HG03571 (cell line): ENCODE results near the gene TH.

ENCODE experiments used
- ATAC-seq: cut with Tn5 transposase; IDR thresholded peaks from one replicate; pipeline ENCODE4 v1.9.1; 2021; ENCODE audit not compliant: unreplicated experiment

The TH gene

GRCh38 chr11:2208691-2209369 lies 37.2 kb upstream of the TH start:
- ATAC-seq: no peak

GRCh38 chr11:2207773-2208621 lies 36.4 kb upstream of the TH start:
- no peak for ATAC-seq

- ATAC-seq: no peak
These were observed 35.6 kb upstream of the TH start for GRCh38 chr11:2207212-2207611.

- ATAC-seq: no peak
These were observed 34.5 kb upstream of the TH start for GRCh38 chr11:2205981-2206690.

- no peak for ATAC-seq
These were observed 33.7 kb upstream of the TH start for GRCh38 chr11:2205214-2205720.

- no peak for ATAC-seq
These were observed 33.0 kb upstream of the TH start for GRCh38 chr11:2204361-2205213.

- no peak for ATAC-seq
These were observed 32.0 kb upstream of the TH start for GRCh38 chr11:2203440-2204259.

- no peak for ATAC-seq
These were observed 31.4 kb upstream of the TH start for GRCh38 chr11:2202900-2203439.

- ATAC-seq: no peak
These were observed 30.7 kb upstream of the TH start for GRCh38 chr11:2202071-2202899.

GRCh38 chr11:2201542-2201941 lies 29.9 kb upstream of the TH start:
- ATAC-seq: no peak

GRCh38 chr11:2200957-2201519 lies 29.4 kb upstream of the TH start:
- no peak for ATAC-seq

GRCh38 chr11:2200536-2200935 lies 28.9 kb upstream of the TH start:
- ATAC-seq: no peak

GRCh38 chr11:2199466-2200341 lies 28.1 kb upstream of the TH start:
- ATAC-seq: no peak

- no peak for ATAC-seq
These were observed 27.2 kb upstream of the TH start for GRCh38 chr11:2198621-2199365.

- no peak for ATAC-seq
These were observed 26.3 kb upstream of the TH start for GRCh38 chr11:2197771-2198520.
